SIG-M5 (cell line): ENCODE data around the gene PKD1.
"Not testable (repeated sequence)": the region's sequence is repeated elsewhere in the genome, so short reads cannot be mapped to it uniquely, and the experiment has no call there.

ENCODE experiments used
- DNase-seq: peaks from one replicate; lab custom pipeline; 2025; lab: John Stamatoyannopoulos, UW

Gene PKD1

GRCh38 chr16:2150418-2151187 lies 14.9 kb upstream of the PKD1 start:
- DNase-seq: no peak

DNA sequence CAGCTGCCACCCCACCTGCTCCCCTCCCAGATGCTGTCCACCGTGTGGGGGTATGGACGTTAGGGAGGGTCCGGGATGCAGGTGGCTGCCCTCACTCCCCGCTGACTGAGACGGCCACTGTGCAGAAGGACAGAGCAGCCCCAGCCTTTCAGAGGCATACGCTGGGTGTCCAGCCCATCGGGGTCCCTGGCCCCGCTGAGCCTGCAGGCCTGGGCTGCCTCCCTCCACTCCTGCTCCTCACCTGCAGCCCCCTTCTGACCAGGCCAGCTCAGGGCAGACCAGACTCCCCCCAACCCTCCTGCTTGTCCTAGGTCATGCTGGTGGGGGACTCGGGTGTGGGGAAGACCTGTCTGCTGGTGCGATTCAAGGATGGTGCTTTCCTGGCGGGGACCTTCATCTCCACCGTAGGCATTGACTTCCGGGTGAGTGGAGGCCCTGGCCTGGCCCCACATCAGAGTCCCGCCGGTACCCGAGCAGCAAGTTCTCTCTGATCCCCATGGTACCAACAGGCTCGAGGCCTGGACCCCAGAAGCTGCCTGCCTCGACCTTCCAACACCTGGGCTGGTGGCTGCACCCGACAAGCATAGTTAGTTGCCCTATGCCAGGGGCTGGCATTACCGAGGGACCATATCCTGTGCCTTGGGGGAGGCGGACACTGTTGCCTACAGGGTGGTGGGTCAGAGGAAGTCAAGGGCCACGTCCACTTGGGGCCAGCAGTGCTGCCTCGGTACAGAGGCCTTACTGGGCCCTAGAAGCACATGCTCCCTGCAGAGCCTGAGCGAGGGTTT lies 14.1 kb upstream of the PKD1 start:
- no peak for DNase-seq

DNA sequence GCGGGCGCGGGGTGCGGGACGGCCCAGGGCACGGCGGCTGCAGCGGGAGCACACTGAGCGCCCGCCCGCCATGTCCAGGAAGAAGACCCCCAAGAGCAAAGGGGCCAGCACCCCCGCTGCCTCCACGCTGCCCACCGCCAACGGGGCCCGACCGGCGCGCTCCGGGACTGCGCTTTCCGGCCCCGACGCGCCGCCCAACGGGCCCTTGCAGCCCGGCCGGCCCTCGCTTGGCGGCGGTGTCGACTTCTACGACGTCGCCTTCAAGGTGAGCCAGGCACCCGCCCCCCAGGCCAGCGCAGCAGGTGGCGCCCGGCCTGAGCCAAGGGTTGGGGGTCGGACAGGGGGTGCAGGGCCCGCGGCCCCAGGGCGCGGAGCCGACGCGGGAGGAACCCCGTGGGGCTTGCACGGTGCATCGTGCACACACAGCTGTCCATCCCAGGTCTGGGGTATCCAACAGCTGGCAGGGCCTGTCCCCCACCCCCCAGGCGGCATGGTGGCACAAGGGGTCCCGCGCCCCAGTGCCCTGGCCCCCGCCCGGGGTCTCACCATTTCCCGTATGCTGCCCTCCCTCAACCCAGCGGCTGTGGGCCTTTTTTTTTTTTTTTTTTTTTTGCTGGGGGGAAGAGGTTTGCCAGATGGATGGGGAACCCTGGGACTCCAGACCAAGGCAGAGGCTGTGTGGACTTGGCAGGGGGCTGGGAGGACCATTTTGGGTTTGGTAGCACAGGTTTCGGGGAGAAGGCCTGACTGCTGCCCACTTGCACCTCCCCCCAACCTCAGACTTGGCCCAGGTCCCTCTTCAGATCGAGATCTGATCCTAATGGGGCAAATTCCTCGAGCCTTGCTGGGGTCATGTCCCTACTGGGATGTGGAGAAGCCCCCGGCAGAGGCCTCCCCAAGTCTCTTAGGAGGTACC lies 13.3 kb upstream of the PKD1 start:
- DNase-seq: no peak

GRCh38 chr16:2147981-2148671 lies 12.4 kb upstream of the PKD1 start, which contains the start of gene RAB26:
Gene RAB26 (plus strand): TSS chr16:2148625. CDS start chr16:2148784, 159 bp downstream.
- DNase-seq: no peak

DNA sequence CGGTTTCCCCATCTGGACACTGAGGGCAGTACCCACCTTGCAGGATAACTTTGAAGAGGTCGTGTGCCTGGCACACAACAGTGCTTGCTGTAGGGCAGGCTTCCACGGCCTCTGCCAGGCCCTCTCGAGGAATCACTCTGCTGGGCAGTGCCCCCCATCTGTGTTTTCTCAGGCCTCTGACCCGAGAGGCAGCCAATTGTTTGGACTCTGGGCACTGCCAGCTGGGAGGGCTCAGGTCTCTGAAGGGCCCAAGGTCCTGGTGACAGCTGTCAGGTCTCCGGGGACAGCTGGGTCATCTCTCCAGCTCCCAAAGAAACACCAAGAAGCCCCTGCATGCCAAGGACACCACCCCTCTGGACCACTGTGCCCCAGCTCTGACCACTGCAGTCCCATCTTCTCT lies 11.7 kb upstream of the PKD1 start:
- DNase-seq: no peak

GRCh38 chr16:2145843-2146242 lies 10.1 kb upstream of the PKD1 start:
- DNase-seq: no peak

DNA sequence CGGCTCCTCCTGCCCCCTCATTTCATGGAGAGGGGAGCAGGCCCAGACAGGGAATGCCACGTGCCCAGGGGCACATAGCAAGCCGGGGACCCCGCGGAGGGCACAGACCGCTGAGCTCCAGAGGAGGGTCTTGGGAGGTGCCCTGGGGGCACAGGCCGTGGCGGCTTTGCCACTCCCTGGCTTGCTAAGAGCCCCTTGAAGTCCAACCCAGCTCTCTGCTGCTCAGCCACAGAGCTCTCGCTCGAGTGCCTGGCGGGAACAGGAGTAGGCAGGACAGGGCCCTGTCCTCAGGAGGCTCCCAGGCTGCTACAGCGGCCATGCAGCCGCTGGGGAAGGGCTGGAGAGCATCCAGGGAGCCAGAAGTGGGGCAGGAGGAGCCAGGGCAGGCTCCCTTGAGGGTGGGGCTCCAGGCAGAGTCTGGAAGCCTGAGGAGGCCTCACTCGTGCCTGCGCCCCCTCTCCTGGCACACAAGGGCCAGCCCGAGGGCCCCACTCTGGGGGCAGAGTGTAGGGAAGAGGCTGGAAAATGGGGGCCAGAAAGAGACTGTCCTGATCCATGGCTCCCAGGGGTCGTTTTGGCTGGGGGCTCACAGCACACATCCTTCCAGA lies 8.3 kb upstream of the PKD1 start:
- no peak for DNase-seq

DNA sequence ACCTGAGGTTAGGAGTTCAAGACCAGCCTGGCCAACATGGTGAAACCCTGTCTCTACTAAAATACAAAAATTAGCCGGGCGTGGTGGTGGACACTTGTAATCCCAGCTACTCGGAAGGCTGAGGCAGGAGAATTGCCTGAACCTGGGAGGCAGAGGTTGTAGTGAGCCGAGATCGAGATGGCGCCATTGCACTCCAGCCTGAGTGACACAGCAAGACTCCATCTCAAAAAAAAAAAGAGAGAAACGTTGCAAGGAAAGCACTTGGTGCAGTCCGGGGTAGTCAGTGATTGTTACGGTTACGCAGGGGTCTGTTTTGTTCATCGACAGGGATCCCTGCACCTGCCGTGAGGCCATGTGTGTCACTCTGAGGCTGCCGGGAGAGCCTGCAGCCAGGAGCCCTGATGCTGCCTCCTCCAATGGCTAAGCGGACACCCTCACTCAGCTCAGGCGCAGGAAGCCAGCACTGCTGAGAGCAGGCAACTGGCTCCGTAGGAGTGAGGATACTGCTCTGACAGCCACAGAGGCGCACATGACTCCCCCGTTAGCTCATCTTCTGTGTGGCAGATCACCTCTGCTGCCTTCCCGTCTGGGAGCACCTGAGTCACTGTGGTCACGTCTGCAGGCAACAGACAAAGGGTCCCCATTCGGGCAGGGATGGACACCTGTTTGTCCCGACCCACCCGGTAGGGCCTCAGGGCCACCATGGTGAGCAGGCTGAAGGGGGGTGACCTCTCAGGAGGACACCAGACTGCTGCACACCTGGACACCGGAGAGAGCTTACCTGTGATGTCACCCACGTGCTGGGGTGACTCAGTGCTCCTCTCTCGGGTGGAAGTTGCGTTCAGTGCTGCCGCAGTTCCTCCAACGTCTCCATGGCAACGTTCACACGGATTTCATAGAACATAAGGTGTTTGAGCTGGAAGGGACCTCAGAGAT lies 7.5 kb upstream of the PKD1 start:
- no peak for DNase-seq

DNA sequence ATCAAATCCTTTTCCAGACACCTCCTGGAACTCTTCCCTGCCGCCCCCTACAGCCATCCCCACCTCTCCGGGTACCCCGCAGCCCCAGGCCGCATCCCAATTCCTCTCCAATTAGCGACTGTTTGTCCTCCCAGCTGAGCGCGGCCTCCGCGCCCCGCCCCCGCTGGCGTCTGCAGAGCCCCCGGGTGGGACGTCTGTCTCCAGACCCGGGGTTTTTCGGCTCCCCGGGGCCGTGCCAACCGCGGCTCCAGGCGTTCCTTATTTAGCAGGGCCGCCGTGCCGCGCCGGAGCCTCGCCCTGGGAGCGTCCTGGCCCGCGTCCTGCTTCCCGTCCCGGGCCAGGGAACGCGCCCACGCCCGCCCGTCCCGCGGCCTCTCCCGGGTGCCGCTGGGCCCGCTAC lies 627 bp downstream of the PKD1 start:
- not testable (repeated sequence) for DNase-seq

- not testable (repeated sequence) for DNase-seq
These were observed 1.9 kb downstream of the PKD1 start for GRCh38 chr16:2133797-2134196.

- DNase-seq: not testable (repeated sequence)
These were observed 5.7 kb downstream of the PKD1 start for GRCh38 chr16:2129890-2130447.

GRCh38 chr16:2129251-2129650 lies 6.4 kb downstream of the PKD1 start:
- not testable (repeated sequence) for DNase-seq

DNA sequence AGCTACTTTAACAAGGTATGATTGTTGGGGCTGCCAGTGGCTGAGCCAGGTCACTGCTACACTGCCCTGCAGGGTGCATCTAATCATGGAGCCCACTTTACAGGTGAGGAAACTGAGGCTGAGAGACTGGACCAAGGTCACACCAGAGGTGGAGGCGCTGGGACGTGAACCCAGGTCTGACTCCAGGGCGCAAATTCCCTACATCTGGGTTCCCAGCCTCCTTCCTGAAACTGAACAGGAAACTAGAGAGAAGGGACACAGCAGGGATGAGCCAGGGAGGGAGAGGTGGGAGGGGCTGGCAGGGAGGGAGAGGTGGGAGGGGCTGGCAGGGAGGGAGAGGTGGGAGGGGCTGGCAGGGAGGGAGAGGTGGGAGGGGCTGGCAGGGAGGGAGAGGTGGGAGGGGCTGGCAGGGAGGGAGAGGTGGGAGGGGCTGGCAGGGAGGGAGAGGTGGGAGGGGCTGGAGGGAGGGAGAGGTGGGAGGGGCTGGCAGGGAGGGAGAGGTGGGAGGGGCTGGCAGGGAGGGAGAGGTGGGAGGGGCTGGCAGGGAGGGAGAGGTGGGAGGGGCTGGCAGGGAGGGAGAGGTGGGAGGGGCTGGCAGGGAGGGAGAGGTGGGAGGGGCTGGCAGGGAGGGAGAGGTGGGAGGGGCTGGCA lies 7.9 kb downstream of the PKD1 start:
- DNase-seq: not testable (repeated sequence)

DNA sequence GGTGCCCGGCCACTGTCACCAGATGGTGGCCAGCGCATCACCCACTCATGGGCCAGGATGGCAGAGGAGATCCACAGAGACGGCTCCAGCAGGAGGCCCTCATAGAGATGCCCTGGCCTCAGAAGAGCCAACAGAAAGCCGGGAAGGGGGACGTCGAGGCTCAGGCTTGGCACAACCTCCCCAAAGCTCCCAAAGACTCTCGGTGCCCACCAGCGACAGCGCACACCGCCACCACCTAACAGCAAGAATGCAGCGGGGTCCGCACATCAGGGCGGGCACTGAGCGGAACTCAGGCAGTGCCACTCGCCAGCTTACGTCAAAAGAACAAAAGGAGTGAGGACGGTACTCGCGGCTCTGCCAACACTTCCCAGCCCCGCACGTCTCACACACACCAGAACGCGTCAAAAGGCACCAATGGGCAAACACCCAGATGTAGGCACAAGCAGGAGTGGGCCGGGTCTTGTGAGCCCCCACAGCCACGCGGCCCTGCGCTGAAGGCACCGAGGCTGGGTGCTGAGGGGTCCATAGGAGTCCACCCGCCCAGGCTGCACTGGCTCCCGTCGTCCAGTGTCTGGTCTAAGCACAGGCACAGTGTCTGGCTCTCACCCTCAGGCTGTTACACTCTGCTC lies 8.7 kb downstream of the PKD1 start:
- DNase-seq: not testable (repeated sequence)

DNA sequence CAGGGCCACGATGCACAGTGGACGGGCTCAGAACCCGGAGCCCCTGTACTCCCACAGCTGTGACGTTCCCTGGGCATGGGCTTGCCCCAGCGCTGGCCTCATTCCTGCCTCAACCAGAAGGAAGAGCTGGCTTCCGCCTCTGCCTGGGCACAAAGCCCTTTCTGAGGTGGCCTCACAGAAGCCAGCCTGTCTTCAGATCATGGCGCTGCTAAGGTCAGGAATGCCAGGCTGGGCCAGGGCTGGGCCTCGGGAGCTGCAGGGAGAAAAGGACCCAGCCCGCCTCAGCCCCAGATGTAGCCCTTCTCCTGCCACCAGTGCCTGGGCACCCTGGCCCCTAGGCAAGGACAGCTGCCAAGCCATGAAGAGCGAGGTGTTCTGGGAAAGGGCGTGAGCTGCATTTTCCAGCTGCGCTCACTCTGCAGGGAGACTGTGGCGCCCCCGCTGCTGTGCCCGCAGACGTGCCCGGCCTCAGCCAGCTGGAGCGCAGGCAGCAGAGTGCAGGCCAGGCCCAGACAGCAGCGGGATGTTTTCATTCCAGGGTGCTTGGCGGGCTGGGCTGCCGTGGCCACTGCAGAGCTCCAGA lies 9.4 kb downstream of the PKD1 start:
- not testable (repeated sequence) for DNase-seq

DNA sequence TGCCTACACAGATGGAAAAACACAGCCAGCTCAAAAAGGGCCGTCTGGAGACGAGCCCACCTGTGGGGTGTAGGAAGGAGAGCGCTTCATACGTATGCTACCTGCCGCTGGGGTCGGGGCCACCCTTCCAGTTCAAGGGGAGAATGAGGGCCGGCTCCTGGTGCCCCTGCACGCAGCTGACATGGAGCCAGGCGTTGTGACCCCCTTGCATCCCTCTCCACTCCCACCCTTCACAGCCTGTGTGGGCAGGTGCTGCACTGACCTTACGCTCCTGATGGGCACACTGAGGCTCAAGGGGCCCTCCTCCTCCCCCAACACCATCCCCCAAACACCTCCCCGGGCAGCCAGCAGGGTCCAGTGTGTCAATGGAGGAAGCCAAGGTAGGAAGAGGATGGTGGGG lies 10.1 kb downstream of the PKD1 start:
- not testable (repeated sequence) for DNase-seq

DNA sequence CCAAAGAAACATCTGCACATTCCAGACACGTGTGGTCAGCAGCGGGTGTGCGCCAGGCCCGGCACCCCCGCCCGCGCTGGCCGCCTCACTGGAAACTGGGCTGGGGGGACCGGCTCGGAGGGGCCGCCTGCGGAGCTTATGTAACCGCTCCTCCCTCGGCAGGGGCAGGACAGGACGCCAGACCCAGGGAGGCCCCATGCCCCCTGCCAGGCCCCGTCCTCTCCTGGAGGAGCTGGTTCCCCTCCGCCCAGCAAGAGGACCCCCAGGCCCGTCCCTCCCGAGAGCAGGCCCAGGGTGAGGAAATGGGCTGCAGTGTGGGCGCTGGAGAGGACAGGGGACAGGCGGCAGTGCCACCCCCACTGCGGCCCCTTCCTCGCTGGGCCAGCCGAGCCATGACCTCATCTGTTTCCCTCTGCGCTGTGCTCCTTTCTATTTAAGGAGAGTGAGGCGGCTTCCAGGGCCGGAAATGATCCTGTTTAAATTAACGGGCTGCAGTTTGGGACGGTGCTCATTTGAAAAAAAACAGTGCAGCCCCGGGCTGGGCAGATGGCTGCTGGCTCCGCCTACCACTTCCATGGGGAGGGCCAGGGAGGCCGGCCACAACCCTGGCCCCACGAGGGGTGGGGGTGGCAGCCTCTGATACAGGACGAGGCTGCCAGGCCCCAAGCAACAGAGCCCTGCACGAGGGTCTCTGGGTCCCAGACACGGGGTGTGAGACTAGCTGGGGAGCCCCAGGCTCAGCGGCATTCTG lies 10.8 kb downstream of the PKD1 start:
- DNase-seq: not testable (repeated sequence)

- DNase-seq: not testable (repeated sequence)
These were observed 11.4 kb downstream of the PKD1 start for GRCh38 chr16:2124377-2124693.
